ENCODE results near the gene POLR2C.

DNA sequence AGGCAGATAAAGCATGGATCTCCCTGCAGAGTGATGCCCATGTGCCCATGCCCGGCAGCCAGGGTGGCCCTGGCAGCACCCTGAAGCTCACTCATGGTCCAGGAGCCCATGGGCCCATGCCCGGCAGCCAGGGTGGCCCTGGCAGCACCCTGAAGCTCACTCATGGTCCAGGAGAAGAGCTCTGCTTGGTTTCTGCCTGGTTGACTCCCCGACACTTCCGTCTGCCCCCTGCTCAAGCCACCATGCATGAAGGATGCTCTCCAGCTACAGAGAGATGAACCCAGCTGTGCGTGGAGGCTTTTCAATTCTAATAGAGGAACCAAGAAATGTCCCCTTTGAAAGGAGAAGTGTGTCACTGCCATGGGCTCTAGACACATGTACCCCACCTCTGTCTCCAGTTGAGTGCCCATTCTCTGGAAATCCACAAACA is 49.2 kb upstream of the POLR2C start:
- no peak for TF ChIP-seq POLR2A (IDR thresholded peaks at IDR 0.05)
- TF ChIP-seq, protein P1, sequence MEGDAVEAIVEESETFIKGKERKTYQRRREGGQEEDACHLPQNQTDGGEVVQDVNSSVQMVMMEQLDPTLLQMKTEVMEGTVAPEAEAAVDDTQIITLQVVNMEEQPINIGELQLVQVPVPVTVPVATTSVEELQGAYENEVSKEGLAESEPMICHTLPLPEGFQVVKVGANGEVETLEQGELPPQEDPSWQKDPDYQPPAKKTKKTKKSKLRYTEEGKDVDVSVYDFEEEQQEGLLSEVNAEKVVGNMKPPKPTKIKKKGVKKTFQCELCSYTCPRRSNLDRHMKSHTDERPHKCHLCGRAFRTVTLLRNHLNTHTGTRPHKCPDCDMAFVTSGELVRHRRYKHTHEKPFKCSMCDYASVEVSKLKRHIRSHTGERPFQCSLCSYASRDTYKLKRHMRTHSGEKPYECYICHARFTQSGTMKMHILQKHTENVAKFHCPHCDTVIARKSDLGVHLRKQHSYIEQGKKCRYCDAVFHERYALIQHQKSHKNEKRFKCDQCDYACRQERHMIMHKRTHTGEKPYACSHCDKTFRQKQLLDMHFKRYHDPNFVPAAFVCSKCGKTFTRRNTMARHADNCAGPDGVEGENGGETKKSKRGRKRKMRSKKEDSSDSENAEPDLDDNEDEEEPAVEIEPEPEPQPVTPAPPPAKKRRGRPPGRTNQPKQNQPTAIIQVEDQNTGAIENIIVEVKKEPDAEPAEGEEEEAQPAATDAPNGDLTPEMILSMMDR (IDR thresholded peaks at IDR 0.05) = no peak
